Caco-2 (cell line): ENCODE data around the gene PRRT1. TPM values are rescaled to one million over a fixed set of nuclear protein-coding genes. Genes with fewer than 3 reads are reported as not detected.

Experiments
- BruUV-seq: library from RNA; stranded (reverse); fragments of 400-500 nt; replicated peaks from 2 replicates; lab custom pipeline; 2021; lab: Mats Ljungman, UMichigan
- CTCF ChIA-PET: fragments of 300-600 bp; sonication (Branson Sonifier 250); formaldehyde crosslinking; loops from one replicate; lab custom pipeline; 2022; ENCODE audit warnings: antibody characterized with exemption; lab: Charles Lee
- POLR2A ChIA-PET: fragments of 300-600 bp; sonication (Branson Sonifier 250); formaldehyde crosslinking; loops from one replicate; lab custom pipeline; 2022; ENCODE audit warnings: antibody characterized with exemption; lab: Charles Lee
- DNase-seq, 2 experiments: peaks; one replicate each; pipeline versions ENCODE4 v3.0.0 to v3.0.0-alpha.2; 2020 to 2022
- H3K27me3 ChIP-seq: replicated peaks from 2 replicates; pipeline ENCODE4 v1.6.0; 2011; ENCODE audit warnings: low read length; ENCODE audit not compliant: control insufficient read depth, insufficient read depth
- H3K36me3 ChIP-seq: 2 replicates; pipeline ENCODE4 v1.5.1; 2011; ENCODE audit warnings: low read length; ENCODE audit not compliant: control insufficient read depth, insufficient read depth
- H3K4me1 ChIP-seq: fragments of 250-450 bp; sonication (Bioruptor Pico); 2 replicates; pipeline ENCODE4 v1.5.1; 2020; ENCODE audit warnings: mild to moderate bottlenecking
- H3K4me3 ChIP-seq: 2 replicates; pipeline ENCODE4 v1.5.1; 2011; ENCODE audit warnings: low read depth, mild to moderate bottlenecking, control low read depth, low read length
- H3K9me3 ChIP-seq: fragments of 250-450 bp; sonication (Bioruptor Pico); 2 replicates; pipeline ENCODE4 v1.5.1; 2020; ENCODE audit warnings: mild to moderate bottlenecking, moderate library complexity
- H3K27ac Mint-ChIP-seq: one replicate; pipeline ENCODE4 v1.8.0; 2022; ENCODE audit warnings: mixed read lengths; ENCODE audit not compliant: unreplicated experiment
- H3K27me3 Mint-ChIP-seq: one replicate; pipeline ENCODE4 v1.8.0; 2022; ENCODE audit warnings: mixed read lengths; ENCODE audit not compliant: insufficient read depth, unreplicated experiment
- H3K36me3 Mint-ChIP-seq: one replicate; pipeline ENCODE4 v1.8.0; 2022; ENCODE audit warnings: mild to moderate bottlenecking, mixed read lengths; ENCODE audit not compliant: insufficient read depth, unreplicated experiment
- H3K4me1 Mint-ChIP-seq: one replicate; pipeline ENCODE4 v1.8.0; 2022; ENCODE audit warnings: low read depth, mixed read lengths; ENCODE audit not compliant: unreplicated experiment
- H3K4me3 Mint-ChIP-seq: one replicate; pipeline ENCODE4 v1.8.0; 2022; ENCODE audit warnings: mild to moderate bottlenecking, moderate library complexity, mixed read lengths; ENCODE audit not compliant: unreplicated experiment
- H3K9me3 Mint-ChIP-seq: one replicate; pipeline ENCODE4 v1.8.0; 2022; ENCODE audit warnings: mixed read lengths; ENCODE audit not compliant: unreplicated experiment
- intact Hi-C: fragments of 100-400 bp; cut with micrococcal nuclease; formaldehyde crosslinking; loops from one replicate; pipeline ENCODE4 v1.10.0; 2022; ENCODE audit not compliant: unreplicated experiment
- total RNA-seq: library from RNA; stranded (reverse); gene quantifications from 2 replicates; pipeline ENCODE4 v1.2.3, GENCODE V29; 2022
- TF ChIP-seq, protein P1 (sequence below), 2 experiments: fragments of 200-600 bp in 1 of 2; IDR thresholded peaks; 1 replicate in 1 of 2; 2 replicates in 1 of 2; pipeline versions ENCODE4 v1.5.1 to v1.8.0; 2011 to 2022; ENCODE audit warnings: antibody characterized with exemption in 1 of 2, control low read depth in 1 of 2, inconsistent platforms in 1 of 2, low read depth in 1 of 2, low read length in 1 of 2, mild to moderate bottlenecking in 1 of 2, moderate library complexity in 1 of 2; ENCODE audit not compliant: insufficient read depth in 1 of 2, severe bottlenecking in 1 of 2, unreplicated experiment in 1 of 2

The PRRT1 gene
- total RNA-seq, 1 experiment from 2014 or later, result 2.0 TPM

DNA sequence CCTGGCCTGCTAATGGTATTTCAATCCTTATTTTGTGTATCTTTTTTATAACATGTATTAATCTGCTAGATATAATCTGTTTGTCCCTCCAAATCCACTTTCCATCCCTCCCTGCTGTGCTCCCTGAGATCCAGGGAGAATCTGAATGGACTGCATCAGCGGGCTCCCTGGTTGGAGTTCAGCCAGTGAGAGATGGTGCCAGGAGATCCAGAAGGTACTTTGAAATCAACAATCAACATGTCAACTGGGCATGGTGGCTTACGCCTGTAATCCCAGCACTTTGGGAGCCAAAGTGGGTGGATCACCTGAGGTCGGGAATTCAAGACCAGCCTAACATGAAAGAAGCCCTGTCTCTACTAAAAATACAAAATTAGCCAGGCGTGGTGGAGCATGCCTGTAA is 28.1 kb downstream of the PRRT1 start:
- H3K4me3 Mint-ChIP-seq, result no peak overlapping the region
- Histone ChIP-seq H3K4me3 (no peak overlapping the region), H3K27me3 (no peaks in the 10 kb centered on the region), H3K9me3 (no peaks in the 10 kb centered on the region), H3K36me3 (0 out of 2 replicates have a peak, but pooled peaks cover 1% of the 10 kb centered on the region), H3K4me1 (peaks cover 15% of the 10 kb centered on the region)
- H3K36me3 Mint-ChIP-seq, result peaks cover 67% of the 10 kb centered on the region
- no TSS peak for BruUV-seq
- H3K4me1 Mint-ChIP-seq, result peaks cover 26% of the 10 kb centered on the region
- no peaks in the 10 kb centered on the region for H3K9me3 Mint-ChIP-seq
- DNase-seq, result no peak
- no peaks in the 10 kb centered on the region for H3K27me3 Mint-ChIP-seq
- CTCF ChIA-PET, result no interaction called here
- POLR2A ChIA-PET, result no interaction called here
- intact Hi-C loops, result no loop called here
- no peak overlapping the region for H3K27ac Mint-ChIP-seq
- TF ChIP-seq, protein P1, sequence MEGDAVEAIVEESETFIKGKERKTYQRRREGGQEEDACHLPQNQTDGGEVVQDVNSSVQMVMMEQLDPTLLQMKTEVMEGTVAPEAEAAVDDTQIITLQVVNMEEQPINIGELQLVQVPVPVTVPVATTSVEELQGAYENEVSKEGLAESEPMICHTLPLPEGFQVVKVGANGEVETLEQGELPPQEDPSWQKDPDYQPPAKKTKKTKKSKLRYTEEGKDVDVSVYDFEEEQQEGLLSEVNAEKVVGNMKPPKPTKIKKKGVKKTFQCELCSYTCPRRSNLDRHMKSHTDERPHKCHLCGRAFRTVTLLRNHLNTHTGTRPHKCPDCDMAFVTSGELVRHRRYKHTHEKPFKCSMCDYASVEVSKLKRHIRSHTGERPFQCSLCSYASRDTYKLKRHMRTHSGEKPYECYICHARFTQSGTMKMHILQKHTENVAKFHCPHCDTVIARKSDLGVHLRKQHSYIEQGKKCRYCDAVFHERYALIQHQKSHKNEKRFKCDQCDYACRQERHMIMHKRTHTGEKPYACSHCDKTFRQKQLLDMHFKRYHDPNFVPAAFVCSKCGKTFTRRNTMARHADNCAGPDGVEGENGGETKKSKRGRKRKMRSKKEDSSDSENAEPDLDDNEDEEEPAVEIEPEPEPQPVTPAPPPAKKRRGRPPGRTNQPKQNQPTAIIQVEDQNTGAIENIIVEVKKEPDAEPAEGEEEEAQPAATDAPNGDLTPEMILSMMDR (IDR thresholded peaks at IDR 0.05; ENCODE audit: insufficient read depth in 1 of 2, low read depth in 1 of 2, low read length in 1 of 2, severe bottlenecking in 1 of 2, unreplicated experiment in 1 of 2), result no peak

- Mint-ChIP-seq H3K9me3 (no peaks in the 10 kb centered on the region), H3K27ac (peak overlapping the region; percentile 54), H3K36me3 (peaks cover 59% of the 10 kb centered on the region), H3K4me1 (peaks cover 18% of the 10 kb centered on the region), H3K4me3 (no peak overlapping the region), H3K27me3 (no peaks in the 10 kb centered on the region)
- CTCF ChIA-PET, result no interaction called here
- POLR2A ChIA-PET, result no interaction called here
- intact Hi-C loops, result no loop called here
- no peak for DNase-seq
- H3K4me1 ChIP-seq, result peaks cover 4% of the 10 kb centered on the region
- H3K27me3 ChIP-seq, result no peaks in the 10 kb centered on the region
- H3K4me3 ChIP-seq, result no peak overlapping the region
- TF ChIP-seq, protein P1 (IDR thresholded peaks at IDR 0.05; ENCODE audit: insufficient read depth in 1 of 2, low read depth in 1 of 2, low read length in 1 of 2, severe bottlenecking in 1 of 2, unreplicated experiment in 1 of 2), result no peak
- BruUV-seq, result no TSS peak
- peaks cover 5% of the 10 kb centered on the region for H3K36me3 ChIP-seq
- no peaks in the 10 kb centered on the region for H3K9me3 ChIP-seq
Observed at GRCh38 chr6:32120573-32121059, 31.1 kb downstream of the PRRT1 start.

DNA sequence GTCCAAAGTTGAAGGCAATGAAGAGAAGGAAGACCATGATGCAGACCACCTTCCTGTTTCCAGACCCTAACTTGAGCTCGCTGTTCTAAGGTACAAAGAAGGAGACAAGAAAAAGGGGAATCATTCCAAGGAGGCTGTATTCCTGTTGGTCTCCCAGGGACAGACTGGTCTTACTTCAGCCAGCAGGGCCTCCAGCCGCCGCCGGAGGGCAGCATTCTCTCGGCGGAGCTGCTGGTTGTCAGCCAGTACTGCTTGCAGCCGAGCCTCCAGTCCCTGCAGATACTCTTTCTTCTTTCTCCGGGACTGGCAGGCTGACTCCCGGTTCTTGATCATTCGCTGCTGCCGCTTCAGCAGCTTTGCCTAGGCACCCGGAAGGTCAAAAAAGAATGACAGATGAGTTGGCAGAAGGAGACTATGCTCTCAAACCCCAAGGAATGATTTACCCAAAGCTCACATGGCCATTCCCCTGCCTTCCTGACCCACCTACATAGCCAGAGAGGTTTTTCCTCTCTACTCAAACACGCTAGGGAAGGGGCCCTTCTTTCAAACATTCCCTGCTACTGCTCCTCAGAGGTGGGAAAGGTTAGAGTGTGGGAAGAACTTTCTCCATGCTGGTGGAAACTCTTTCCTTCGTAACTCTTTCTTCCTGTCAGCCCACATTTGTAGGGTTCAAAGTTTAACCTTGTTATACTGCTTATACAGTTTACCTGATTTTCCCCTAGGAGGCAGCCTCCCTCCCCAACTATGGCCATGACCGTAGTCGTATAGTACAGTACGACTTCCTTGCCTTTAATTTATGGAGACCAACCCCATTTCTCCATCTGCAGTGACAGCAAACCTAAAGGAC is 32.7 kb downstream of the PRRT1 start:
- peak overlapping the region; percentile 77 for H3K27ac Mint-ChIP-seq

More for the DNA sequence above, 32.7 kb downstream of the PRRT1 start:
- H3K4me3 Mint-ChIP-seq, result peak overlapping the region; percentile 60
- no TSS peak for BruUV-seq
- Histone ChIP-seq H3K36me3 (peaks cover 5% of the 10 kb centered on the region), H3K4me1 (peaks cover 4% of the 10 kb centered on the region), H3K27me3 (no peaks in the 10 kb centered on the region), H3K4me3 (no peak overlapping the region), H3K9me3 (no peaks in the 10 kb centered on the region)
- H3K36me3 Mint-ChIP-seq, result peaks cover 52% of the 10 kb centered on the region
- POLR2A ChIA-PET, result interaction anchor here (0.8 to 1.3 kb wide), 2 partner anchors 9 to 77 kb away, joined by 3 read pairs; partner anchors contain the start of gene ATF6B
- no peaks in the 10 kb centered on the region for H3K9me3 Mint-ChIP-seq
- peaks cover 16% of the 10 kb centered on the region for H3K4me1 Mint-ChIP-seq
- H3K27me3 Mint-ChIP-seq, result no peaks in the 10 kb centered on the region
- peak; percentile 86 to 91 for DNase-seq
- CTCF ChIA-PET, result interaction anchor here (0.5 to 2.7 kb wide), 10 partner anchors 9 to 88 kb away, joined by 3 to 11 read pairs (median 4); partner anchors contain the start of genes ATF6B and FKBPL
- TF ChIP-seq, protein P1 (IDR thresholded peaks at IDR 0.05; ENCODE audit: insufficient read depth in 1 of 2, low read depth in 1 of 2, low read length in 1 of 2, severe bottlenecking in 1 of 2, unreplicated experiment in 1 of 2), result peak; percentile 89 to 95
- intact Hi-C loops, result loop anchor here (1.0 to 5.0 kb wide), 3 partner anchors 35 to 217 kb away; partner anchors contain the start of genes PPT2 and ZBTB12
